Mucosa of gallbladder (tissue), 1 donor: ENCODE data around the gene ASAP2. TPM values are rescaled to one million over a fixed set of nuclear protein-coding genes. Genes with fewer than 3 reads are reported as not detected.
"Not testable (repeated sequence)": the region's sequence is repeated elsewhere in the genome, so short reads cannot be mapped to it uniquely, and the experiment has no call there.

ENCODE experiments used
- DNase-seq: peaks from one replicate; pipeline ENCODE4 v3.0.0-alpha.2; 2020; ENCODE audit warnings: low spot score
- total RNA-seq: library from RNA; stranded (reverse); gene quantifications from one replicate; pipeline ENCODE4 v1.2.1, GENCODE V29; 2021
- donor health status: DM: no; HTN: no; CAD: no.

The ASAP2 gene
- total RNA-seq, 1 donor from 2014 or later: 44.3 TPM

DNA sequence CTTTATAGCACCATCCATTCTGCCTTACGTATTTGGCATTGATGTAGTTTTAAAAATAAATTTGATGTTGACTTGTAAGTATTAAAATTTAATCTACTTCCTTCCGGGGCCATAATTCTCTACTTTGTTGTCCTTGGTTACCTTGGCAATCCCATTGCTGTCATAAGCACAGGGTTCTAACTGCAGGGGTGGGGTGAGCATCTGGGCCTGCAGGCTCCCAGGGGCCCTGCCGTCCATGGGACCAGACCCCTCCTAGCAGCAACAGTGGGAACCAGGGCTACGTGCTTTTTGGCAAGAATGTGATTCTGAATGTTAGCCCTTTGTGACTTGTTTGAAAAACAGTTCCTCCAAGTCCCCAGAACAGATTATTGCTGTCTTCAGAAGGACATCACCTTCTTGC is 4.9 kb downstream of the ASAP2 start:
- no peak for DNase-seq

DNA sequence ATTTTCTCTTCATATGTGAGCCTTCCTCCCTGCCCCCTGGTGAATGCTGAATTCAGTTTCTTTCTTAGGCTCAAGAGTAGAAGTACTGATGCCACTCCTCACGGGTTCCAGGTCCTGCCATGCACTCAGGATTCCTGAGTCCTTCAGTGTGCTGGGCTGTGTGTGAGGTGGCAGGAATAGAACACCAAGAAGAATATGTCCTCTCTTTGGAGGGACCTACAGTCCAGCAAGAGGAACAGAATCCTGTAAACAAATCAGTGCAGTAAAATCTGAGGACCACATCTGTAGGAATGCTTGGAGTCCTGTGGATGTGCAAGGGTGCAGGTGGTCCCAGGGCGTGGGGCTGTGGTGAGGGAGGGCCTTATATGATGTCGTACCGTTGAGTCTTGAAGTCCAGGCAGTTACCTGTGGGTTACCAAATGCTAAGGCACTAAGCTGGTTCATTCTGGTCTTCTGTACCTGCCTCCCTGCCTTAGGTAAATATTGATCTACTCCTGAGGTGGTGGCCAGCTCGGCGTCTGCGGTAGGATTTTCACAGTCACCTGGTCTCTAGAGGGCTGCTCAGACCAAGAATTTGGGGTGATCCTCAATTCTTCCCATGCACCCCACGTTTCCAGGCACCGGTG is 5.5 kb downstream of the ASAP2 start:
- DNase-seq: peak; percentile 62

DNA sequence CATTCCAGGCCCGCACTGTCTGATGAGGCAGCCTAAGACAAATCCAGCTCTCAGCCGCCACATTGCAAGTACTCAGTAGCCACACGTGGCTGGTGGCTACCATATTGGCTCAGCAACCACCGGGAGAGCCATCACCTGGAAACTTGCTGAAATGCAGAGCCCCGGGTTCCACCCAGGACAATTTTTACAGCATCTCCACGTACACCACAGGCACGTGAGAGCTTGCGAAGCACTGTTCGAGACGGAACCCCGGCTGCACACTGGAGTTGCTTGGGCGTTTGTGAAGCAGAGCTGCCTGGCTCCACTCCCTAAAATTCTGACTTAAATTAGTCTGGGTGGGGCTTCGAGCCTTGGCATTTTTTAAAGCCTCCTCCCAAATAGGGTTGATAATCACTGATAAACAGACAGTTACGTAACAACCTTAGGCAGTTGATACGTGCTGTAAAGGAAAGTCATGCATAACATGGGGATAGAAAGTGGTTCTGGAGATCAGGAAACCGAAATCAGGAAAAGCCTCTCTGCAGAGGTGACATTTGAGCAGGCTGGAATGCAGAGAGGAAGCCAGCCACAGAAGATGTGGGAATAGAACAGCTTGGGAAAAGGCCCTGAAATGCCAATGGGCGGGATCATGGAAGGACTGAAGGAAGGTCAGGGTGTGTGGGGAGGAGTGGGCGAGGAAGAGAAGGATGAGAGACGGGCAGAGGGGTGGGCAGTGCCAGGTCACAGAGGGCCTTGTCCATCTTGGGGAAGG is 6.2 kb downstream of the ASAP2 start:
- no peak for DNase-seq

DNA sequence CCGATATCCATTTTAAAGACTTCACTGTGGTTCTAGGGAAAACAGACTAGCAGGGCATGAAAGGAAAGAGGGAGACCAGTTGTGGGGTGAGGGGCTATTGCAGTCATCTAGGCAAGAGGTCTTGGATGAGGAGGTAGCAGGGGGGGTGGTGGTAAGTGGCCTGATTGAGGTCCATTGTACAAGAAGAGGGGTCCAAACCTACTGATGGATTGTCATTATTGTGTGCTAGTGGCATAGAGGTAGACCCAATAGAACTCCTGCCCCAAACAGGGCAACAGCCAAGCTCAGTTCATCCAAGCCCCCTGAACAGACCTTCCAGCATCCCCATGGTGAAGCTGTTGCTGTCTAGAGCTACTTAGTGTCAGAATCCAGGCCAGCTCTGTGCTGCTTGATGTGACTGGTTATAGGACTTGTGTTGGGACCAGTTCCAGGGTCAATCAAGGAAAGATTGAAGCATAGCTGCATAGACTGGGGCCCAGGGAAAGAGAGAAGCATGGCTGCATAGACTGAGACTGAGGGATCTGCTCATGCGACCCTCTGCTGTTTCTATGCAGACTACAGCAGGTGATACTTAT is 7.0 kb downstream of the ASAP2 start:
- no peak for DNase-seq

DNA sequence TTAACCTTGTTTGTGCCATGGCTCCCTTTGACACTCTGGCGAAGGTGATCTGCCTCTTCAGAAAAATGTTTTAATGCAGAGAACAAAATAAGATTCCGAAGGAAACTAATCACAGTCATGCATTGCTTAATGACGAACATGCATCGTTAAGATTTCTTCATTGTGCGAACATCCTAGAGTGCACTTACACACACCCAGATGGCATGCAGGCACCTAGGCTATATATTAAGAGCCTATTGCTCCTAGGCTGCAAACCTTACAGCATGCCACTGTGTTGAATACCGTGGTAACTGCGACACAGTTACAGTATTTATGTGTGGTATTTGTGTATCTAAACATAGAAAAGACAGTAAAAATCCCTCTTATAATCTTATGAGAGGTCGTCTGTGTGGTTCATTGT is 8.3 kb downstream of the ASAP2 start:
- no peak for DNase-seq

DNA sequence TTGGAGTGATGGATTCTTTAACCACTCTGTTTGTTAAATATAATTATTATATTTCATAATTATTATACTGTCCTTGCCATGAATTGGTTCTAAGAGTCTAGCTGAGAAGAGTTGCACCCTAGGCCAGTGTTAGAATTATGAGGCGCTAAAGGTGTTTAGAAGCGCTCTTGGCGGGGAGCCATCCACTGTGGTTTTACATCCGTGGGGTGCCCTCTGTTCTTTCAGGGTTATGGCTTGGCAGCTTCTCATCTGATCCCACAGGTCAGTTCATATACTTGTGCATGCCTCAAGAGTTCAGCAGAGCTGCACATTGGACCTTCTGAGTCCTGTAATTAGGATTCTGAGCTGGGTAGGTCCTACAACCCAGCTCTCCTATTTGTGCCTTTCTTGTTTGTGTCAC is 9.1 kb downstream of the ASAP2 start:
- no peak for DNase-seq

DNA sequence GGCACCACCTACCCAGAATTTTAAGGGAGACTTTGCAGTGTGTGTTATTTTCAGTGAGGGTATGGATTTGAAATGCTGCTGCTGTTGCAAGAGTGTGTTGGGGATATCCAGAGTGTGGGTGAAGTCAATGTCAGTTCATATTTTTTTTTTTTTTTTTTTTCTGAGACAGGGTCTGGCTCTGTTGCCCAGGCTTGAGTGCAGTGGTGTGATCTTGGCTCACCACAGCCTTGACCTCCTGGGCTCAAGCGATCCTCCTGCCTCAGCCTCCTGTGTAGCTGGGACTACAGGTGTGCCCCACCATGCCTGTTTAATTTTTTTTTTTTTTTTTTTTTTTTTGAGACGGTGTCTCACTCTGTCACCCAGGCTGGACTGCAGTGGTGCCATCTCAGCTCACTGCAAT is 9.5 kb downstream of the ASAP2 start:
- not testable (repeated sequence) for DNase-seq

DNA sequence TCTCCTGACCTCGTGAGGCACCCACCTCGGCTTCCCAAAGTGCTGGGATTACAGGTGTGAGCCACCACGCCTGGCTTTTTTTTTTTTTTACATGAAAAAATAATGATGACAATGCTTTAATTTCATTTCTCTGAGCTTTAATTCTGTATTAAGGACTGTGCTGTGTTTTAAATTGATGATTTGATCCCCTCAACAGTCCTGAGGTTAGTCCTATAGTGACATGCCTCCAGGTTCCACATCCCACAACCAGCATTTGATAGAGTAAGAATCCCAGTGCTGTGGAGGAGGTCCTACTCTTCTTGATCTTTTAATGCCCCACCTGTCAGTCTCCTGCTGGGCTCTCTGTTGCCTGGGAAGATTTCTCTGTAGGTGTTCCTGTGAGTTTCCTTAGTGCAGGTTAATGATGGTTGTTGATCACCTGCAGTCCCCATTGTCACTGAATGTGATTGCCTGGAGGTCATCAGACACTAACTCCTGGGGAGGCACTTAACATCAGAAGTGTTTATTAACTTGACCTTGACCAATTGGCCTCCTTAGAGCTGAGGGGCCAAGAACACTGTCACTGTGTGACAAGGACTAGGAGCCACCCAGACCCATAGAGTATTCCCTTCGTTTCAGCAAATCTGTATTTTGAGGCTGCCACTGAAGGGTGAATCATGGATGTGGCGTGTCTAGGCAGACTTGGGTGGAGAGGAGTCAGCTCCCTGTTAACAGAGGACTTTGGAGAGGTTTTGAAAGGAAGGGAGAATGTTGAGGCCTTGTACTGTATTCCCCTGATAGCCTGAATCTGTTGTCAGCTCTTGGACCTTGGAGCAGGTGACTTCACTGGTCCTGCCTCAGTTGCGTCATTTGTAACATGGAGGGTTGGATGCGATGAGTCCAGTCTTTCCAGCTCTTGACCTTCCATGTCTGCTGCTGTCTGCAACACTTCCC is 11.5 kb downstream of the ASAP2 start:
- DNase-seq: no peak

DNA sequence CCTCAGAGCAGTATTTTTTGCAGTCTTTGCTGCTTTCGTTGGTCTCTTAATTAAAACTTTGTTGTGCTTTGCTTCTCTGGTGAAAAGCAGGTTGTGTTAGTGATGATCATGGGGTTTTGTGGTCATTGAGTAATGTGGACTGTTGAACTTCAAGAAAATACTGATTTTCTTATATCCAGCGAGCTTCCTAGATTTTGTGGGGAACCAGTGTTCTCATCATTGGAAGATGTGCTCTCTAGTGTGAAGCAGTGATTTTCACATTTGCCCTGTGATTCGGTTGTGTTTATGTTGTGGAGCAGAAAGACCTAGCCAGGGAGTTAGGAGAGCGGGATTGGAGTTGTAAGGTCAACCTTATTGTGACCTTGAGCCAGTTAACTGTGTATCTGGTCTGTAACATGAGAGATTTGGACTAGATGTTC is 12.4 kb downstream of the ASAP2 start:
- DNase-seq: no peak

DNA sequence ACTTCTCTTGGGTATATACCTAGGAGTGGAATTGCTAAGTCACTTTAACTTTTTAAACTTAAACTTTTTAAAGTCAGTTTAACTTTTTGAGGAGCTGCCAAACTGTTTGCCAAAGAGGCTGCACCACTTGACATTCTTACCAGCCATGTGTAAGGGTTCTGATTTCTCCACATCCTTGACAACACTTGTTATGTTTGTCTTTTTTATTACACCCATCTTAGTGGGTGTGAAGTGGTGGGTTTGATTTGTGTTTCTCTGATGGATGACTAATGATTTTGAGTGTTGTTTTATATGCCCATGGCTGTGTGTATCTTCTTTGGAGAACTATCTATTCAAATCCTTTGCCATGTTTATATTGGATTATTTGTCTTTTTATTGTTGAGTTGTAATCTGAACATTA is 13.6 kb downstream of the ASAP2 start:
- no peak for DNase-seq

DNA sequence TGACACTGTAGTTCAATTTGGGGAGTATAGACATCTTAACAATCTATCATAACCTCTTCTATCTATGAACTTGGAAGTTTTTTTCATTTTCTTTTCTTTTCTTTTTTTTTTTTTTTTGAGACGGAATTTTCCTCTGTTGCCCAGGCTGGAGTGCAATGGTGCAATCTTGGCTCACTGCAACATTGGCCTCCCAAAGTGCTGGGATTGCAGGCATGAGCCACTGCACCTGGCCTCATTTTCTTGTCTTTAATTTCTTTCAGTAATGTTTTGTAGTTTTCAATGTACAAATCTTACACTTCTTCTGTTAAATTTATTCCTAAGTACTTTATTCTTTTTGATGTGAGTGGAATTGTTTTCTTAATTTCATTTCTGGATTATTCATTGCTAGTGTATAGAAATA is 14.6 kb downstream of the ASAP2 start:
- DNase-seq: no peak

DNA sequence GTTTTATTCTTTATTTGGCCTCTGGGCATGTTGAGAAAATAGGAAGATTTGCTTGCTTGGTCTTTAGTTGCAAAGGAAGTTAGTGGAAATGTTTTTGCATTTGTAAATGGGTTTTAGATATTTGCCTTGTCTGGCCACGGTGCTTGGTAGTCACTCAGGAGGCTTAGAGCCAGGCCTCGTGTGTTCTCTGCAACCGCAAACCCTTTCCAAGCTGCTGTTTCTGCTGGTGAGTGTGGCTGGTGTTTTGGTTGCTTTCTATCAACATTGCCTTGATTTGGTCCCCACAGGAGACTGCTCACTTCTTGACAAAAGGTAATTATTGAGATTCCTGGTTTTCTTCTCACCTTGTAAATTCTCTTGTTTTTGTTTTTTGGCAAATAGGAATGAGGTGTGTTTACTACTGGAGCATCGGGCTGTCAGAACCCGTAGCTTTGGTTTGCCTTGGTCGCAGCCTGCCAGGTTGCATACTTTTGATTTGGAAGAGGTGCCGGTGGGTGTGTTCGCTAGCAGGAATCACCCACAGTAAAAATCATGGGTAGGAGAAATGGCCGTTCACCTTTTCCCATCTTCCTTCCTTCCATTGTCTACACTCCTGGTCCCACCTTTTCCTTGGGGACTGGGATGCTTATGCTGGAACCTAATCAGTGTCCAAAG is 15.8 kb downstream of the ASAP2 start:
- no peak for DNase-seq

DNA sequence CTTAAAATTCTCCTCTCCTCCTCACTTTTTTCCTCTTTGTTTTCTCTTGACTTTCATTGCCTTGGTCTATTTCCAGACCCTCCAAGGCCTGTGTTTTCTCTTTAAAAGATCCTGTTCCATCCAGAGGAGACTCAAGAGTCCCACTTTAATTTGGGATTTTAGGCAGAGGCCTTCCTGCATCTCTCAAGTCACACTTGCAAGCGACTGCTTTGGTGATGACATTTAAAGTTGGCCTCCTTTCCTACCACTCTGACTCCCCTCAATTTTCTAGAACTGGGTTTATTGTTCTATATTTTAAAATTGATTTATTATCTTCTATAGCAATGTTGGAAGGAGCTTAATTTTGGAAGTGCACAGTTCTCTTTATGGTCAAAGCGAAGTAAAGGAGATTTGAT is 16.3 kb downstream of the ASAP2 start:
- DNase-seq: no peak

DNA sequence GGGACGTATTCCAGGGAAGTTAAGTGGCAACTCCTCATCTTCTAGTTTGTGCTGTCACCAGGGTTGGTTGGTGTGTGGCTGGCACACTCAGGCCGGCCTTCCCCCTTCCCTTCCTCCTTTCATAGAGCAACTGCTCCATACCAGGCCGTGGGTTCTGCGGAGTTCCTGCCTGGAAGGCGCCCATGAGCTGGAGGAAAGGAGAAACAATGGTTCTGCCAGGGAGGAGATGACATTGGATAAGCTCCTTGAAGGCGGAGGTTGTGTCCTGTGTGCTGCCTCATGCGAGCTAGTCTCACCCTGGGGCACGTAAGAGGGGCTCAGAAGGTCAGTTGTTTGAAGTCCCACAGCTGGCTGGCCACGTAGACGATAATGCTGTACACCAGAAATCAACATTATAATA is 19.2 kb downstream of the ASAP2 start:
- DNase-seq: no peak

DNA sequence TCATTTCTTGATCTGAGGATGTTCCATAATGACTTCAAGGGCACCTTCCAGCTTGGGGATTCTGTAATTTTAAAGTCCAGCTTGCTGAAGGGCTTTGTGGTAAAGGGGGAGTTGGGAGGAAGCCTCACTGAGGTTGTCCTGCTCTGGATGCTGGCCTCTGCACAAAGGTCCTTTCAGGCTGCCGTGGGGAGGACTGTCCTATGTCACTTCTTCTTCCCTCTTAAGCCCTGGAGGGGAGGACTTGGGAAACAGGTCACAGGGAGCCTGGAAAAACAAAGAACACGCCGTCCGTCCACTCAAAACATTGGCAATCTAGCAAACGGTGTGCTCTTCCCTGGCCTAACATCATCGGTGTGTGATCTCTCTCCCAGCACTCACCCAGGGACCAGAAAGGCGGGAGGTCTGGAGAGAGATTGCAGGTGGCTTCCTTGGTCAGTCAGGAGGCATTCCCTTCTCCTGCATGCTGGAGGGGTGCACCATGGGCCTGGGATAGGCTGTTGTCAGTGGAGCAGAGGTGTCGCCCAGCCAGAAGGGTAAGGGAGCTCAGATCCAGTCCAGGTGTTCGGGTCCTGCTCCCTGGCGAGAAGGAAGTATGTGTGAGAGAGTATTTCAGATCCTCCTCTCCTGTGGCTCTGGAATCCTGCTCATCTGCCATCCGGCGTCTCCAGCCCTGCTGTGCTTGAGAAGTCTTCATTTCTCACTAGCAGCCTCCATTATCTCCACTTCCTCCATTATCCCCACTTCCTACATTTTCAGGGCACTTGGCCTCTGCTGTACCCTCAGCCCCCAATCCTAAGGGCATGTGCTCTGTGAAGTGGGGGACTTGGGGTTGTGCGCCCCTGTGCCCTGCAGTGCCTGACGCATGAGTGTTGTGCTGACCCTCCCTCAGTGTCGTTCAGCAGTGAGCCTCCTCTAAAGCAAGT is 20.1 kb downstream of the ASAP2 start:
- no peak for DNase-seq

DNA sequence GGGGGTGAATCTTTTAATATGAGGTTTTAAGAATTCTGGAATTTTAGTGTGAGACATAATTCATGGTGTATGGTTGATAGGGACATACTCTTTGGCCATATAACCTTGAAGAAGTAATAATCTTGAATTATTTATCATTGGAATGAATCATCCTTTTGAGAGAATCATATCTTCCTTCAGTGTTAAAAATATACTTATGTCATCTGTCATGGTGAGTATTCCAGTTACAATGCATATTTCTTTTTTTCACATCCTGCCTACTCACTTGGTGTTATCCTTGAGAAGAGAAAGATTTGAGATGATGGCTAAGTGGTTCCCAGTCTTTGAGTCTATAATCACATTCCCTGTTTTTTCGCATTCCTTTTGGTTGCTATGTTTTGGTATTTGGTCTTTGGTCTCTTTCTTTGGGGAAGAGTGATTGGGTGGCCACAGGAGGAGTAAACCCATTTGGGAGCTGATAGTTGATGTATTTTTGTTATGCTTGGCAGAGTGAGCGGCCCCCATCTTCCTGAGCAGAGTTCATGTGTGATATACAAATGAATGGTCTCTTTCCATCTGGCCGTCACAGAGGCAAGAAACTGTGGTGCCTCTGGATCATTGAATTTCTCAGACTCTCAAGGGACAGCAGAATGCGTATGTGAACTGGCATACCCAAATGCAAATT is 21.6 kb downstream of the ASAP2 start:
- DNase-seq: no peak

DNA sequence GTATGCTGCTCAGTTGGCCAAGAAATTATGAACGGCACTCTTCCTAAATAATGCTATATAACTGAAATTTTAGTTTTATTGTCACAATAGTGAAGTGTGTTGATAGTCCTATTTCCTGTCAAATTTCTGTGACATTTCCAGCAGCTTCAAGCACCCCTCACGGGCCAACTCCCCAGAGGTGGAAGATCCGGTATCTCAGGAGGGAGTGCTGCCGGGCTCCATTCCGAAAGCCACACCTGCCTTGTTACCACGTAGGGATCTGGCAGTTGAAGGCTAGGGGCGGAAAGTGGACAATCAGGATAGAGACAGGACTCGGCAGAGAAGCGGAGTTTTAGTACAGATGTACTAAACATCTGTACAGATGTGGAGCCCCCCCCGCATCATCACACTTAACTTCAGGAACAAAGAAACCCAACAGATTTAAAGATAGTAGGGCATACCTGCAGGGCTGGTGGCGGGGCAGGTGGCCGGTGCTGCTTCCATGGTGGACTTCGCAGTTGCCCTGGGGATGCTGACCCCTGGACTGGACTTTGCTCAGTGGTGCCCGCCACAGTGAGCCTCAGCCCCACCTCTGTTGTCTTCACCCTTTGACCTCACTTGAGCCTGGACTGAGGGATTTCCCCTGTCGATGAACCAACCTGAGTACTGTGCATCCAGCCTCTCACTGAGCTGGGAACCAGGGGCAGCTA is 22.3 kb downstream of the ASAP2 start:
- no peak for DNase-seq

DNA sequence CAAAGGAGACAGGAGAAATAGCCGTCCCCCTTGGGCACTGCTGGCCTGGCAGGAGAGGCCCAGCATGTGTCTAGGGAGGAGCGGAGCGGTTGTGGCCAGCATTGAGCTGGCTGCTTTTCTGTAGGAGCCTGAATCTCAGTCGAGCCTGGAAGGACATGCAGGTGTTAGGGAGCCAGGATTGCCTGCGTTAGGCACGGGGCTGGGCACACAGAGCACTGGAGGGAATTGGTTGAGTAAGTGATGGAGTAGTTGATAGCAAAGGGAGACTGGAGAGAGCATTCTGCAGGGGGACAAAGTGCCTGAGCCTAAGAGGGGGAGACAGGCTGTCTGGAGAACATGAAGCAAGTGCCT is 22.8 kb downstream of the ASAP2 start:
- DNase-seq: no peak

DNA sequence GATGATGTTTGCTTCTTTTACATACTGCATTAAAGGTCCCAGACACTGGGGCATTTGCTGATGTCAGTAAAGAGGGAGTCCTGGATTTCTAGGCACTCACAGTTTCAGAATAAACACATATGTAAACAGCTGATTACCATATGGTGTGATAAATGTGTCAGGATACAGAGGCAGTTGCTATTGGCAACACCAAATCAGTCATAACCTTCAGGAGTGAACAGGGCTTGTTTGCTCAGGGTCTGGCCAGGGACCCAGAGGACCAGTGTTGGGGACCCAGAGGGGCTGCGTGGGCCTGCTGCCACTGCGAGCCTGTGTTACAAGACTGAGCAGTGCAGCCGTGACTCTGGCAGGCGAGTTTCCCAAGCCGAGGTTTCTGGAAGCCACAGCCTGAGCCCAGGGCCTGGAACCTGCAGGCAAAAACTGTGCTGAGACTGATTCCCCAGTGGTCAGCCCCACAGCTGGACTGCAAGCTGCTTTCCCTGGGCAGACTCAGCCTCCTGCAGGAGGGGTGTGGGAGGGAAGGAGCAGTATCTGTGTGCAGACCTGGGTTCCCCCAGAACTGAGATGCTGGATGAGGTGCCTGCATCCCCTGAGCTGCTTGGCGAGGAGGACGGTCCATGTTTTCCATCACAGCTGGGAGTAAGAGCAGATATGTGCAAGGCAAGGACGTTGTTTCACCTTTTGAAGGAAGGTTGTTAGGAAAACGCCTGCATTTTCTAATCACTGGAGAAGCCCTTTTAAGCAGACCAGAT is 23.6 kb downstream of the ASAP2 start:
- DNase-seq: no peak
